PC-9 (cell line): ENCODE measurements around the gene UNC119. TPM values are rescaled to one million over a fixed set of nuclear protein-coding genes. Genes with fewer than 3 reads are reported as not detected.
A peak's percentile ranks its signal among the peaks of the same experiment; 100 is the strongest.

Source experiments
- BruUV-seq: library from RNA; stranded (reverse); fragments of 400-500 nt; replicated peaks from 2 replicates; lab custom pipeline; 2021; lab: Mats Ljungman, UMichigan
- CTCF ChIA-PET: fragments of 300-600 bp; sonication (Branson Sonifier 250); formaldehyde crosslinking; loops from one replicate; lab custom pipeline; 2022; ENCODE audit warnings: antibody characterized with exemption; lab: Charles Lee
- POLR2A ChIA-PET: fragments of 300-600 bp; sonication (Branson Sonifier 250); formaldehyde crosslinking; loops from one replicate; lab custom pipeline; 2022; ENCODE audit warnings: antibody characterized with exemption; ENCODE audit not compliant: unreplicated experiment; lab: Charles Lee
- DNase-seq, 2 experiments: peaks; one replicate each; pipeline versions ENCODE4 v3.0.0 to v3.0.0-alpha.2; 2015 to 2022; ENCODE audit warnings: mixed read lengths in 1 of 2
- H2AFZ ChIP-seq: fragments of 200-600 bp; sonication (generic); 2 replicates; pipeline ENCODE4 v1.8.1; 2017; ENCODE audit warnings: antibody characterized with exemption
- H3F3A ChIP-seq: fragments of 200-600 bp; sonication (generic); 2 replicates; pipeline ENCODE4 v1.8.1; 2017; ENCODE audit warnings: antibody characterized with exemption, mild to moderate bottlenecking, low read depth; ENCODE audit not compliant: insufficient read depth
- H3K27ac ChIP-seq: fragments of 200-600 bp; sonication (generic); 2 replicates; pipeline ENCODE4 v1.6.1; 2016; ENCODE audit warnings: mixed run types
- H3K27me3 ChIP-seq: fragments of 200-600 bp; sonication (generic); 2 replicates; pipeline ENCODE4 v1.6.1; 2016; ENCODE audit warnings: low read depth, mixed run types; ENCODE audit not compliant: insufficient read depth
- H3K36me3 ChIP-seq: fragments of 200-600 bp; sonication (generic); 2 replicates; pipeline ENCODE4 v1.6.1; 2016; ENCODE audit warnings: low read depth, mixed run types
- H3K4me1 ChIP-seq: fragments of 200-600 bp; sonication (generic); replicated peaks from 2 replicates; pipeline ENCODE4 v1.6.1; 2016; ENCODE audit warnings: mixed run types; ENCODE audit not compliant: insufficient read depth
- H3K4me2 ChIP-seq: fragments of 200-600 bp; sonication (generic); 2 replicates; pipeline ENCODE4 v1.6.1; 2017; ENCODE audit warnings: mixed run types
- H3K4me3 ChIP-seq: fragments of 200-600 bp; sonication (generic); 2 replicates; pipeline ENCODE4 v1.6.1; 2016; ENCODE audit warnings: mixed run types
- H3K79me2 ChIP-seq: fragments of 200-600 bp; sonication (generic); 2 replicates; pipeline ENCODE4 v1.6.1; 2017; ENCODE audit warnings: low read depth, mixed run types
- H3K9me2 ChIP-seq: fragments of 200-600 bp; sonication (generic); 2 replicates; pipeline ENCODE4 v1.8.1; 2017; ENCODE audit warnings: mild to moderate bottlenecking; ENCODE audit not compliant: insufficient read depth
- H3K9me3 ChIP-seq: fragments of 200-600 bp; sonication (generic); 2 replicates; pipeline ENCODE4 v1.8.1; 2016; ENCODE audit warnings: low read depth; ENCODE audit not compliant: insufficient read depth
- H4K20me1 ChIP-seq: fragments of 200-600 bp; sonication (generic); 2 replicates; pipeline ENCODE4 v1.8.1; 2017; ENCODE audit not compliant: insufficient read depth
- EZH2 ChIP-seq: fragments of 200-600 bp; sonication (generic); IDR thresholded peaks from 2 replicates; pipeline ENCODE4 v1.8.0; 2017; ENCODE audit warnings: antibody characterized with exemption, low read depth
- intact Hi-C: fragments of 100-400 bp; cut with micrococcal nuclease; formaldehyde crosslinking; loops from one replicate; pipeline ENCODE4 v1.10.0; 2022; ENCODE audit not compliant: unreplicated experiment
- total RNA-seq: library from RNA; stranded (reverse); gene quantifications from 2 replicates; pipeline ENCODE4 v1.2.3, GENCODE V29; 2021
- TF ChIP-seq, protein P1 (sequence below): fragments of 200-600 bp; sonication (generic); conservative IDR thresholded peaks from 2 replicates; pipeline ENCODE4 v1.6.1; 2017; ENCODE audit warnings: mixed run types, antibody characterized with exemption, mild to moderate bottlenecking, moderate library complexity

UNC119 gene
- total RNA-seq, 1 experiment from 2014 or later, result 48.8 TPM

DNA sequence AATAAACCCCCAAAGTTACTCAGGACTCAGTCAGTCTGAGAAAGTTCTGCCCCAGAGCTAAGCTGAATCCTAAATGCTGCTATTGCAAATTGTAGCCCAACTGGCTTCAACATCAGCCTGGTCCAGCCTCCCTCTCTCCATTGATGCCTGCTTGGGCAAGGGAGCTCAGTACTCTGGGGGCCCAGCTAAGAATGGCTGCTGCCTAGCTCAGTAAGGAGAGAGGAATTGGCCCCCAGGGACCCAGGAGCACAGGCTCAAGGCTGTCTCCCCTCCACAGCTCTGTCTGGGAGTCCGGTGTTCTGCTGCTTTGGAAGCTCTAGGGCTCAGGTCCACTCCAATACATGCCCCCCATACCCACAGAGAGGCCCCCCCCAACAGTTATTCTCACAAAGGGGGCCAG, 1.6 kb downstream of the UNC119 start:
- Histone ChIP-seq H2AFZ (no peak overlapping the region), H3K4me2 (peak overlapping the region; percentile 94; the same call in 1 of the 2 replicates), H3K27me3 (no peaks in the 10 kb centered on the region), H3K79me2 (peaks cover 5% of the 10 kb centered on the region; the same call in 1 of the 2 replicates), H3K4me1 (peaks cover 7% of the 10 kb centered on the region; the same call in 1 of the 2 replicates), H4K20me1 (peaks cover 8% of the 10 kb centered on the region), H3K36me3 (no peaks in the 10 kb centered on the region), H3K27ac (no peak overlapping the region), H3F3A (peaks cover 7% of the 10 kb centered on the region; the same call in 1 of the 2 replicates), H3K9me3 (no peaks in the 10 kb centered on the region), H3K4me3 (no peak overlapping the region), H3K9me2 (no peaks in the 10 kb centered on the region)
- BruUV-seq, result TSS peak; percentile 35
- ChIA-PET POLR2A (no interaction called here), CTCF (interaction anchor here (0.6 kb wide), 1 partner anchor 31 kb away, joined by 12 read pairs; no protein-coding TSS in a partner anchor)
- TF ChIP-seq EZH2, result no peak
- TF ChIP-seq, protein P1, sequence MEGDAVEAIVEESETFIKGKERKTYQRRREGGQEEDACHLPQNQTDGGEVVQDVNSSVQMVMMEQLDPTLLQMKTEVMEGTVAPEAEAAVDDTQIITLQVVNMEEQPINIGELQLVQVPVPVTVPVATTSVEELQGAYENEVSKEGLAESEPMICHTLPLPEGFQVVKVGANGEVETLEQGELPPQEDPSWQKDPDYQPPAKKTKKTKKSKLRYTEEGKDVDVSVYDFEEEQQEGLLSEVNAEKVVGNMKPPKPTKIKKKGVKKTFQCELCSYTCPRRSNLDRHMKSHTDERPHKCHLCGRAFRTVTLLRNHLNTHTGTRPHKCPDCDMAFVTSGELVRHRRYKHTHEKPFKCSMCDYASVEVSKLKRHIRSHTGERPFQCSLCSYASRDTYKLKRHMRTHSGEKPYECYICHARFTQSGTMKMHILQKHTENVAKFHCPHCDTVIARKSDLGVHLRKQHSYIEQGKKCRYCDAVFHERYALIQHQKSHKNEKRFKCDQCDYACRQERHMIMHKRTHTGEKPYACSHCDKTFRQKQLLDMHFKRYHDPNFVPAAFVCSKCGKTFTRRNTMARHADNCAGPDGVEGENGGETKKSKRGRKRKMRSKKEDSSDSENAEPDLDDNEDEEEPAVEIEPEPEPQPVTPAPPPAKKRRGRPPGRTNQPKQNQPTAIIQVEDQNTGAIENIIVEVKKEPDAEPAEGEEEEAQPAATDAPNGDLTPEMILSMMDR, result no peak
- intact Hi-C loops, result no loop called here
- DNase-seq, result no peak

DNA sequence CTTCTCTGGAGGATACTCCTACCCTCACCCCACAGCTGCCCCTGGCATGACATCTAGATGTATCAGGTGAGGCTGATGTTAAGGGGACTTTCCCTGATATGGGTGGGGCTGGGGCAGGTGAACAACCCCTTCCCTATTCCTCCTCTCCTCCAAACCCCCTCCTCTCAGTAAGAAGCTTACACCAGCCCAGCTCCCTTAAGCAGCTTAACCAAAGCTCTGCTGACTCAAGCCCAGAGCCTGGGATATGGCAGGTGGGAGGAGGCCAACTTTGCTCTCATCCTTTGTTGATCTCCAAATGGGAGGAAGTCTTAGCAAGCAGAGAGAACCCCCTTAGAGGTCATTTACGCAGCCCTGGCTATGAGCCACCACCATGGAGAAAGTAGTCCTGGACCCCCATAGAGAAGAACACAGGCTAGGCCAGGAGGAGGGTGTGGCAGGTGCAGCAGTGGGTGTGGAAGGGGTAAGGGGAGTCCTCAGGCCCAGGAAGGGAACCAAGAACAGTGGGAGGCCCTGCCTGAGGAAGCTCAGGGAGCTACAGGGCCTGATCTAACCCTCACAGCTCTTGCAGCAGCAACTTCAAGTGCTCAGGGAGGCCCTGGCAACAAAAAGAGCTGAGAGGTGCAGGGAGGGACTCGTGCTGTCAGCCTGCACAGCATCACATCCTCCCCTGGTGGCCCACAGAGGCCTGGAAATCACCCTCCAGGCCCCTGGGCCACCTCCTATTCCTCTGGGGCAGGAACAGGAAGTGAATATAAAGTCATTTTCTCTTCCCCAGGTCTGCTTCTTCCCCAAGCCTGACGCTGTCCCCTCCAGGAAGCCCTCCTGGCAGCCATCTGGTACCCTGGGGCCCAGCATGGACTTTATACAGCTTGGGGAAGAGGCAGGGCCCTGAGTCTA, 2.9 kb downstream of the UNC119 start:
- H3K4me2 ChIP-seq, result no peak overlapping the region
- intact Hi-C loops, result loop anchor here (2.0 kb wide), 1 partner anchor 63 kb away; no protein-coding TSS in a partner anchor
- H3F3A ChIP-seq, result peaks cover 7% of the 10 kb centered on the region; the same call in 1 of the 2 replicates
- H3K36me3 ChIP-seq, result no peaks in the 10 kb centered on the region
- H4K20me1 ChIP-seq, result peaks cover 8% of the 10 kb centered on the region
- CTCF ChIA-PET, result no interaction called here
- no peak overlapping the region for H3K27ac ChIP-seq
- H3K79me2 ChIP-seq, result peaks cover 5% of the 10 kb centered on the region; the same call in 1 of the 2 replicates
- H3K9me3 ChIP-seq, result no peaks in the 10 kb centered on the region
- no peak for DNase-seq
- BruUV-seq, result no TSS peak
- POLR2A ChIA-PET, result interaction anchor here (0.6 kb wide), 1 partner anchor 500 kb away, joined by 3 read pairs; no protein-coding TSS in a partner anchor
- no peaks in the 10 kb centered on the region for H3K27me3 ChIP-seq
- no peaks in the 10 kb centered on the region for H3K9me2 ChIP-seq
- no peak overlapping the region for H3K4me3 ChIP-seq
- TF ChIP-seq EZH2, result no peak
- TF ChIP-seq, protein P1, result no peak
- H3K4me1 ChIP-seq, result peaks cover 7% of the 10 kb centered on the region; the same call in 1 of the 2 replicates
- H2AFZ ChIP-seq, result no peak overlapping the region

DNA sequence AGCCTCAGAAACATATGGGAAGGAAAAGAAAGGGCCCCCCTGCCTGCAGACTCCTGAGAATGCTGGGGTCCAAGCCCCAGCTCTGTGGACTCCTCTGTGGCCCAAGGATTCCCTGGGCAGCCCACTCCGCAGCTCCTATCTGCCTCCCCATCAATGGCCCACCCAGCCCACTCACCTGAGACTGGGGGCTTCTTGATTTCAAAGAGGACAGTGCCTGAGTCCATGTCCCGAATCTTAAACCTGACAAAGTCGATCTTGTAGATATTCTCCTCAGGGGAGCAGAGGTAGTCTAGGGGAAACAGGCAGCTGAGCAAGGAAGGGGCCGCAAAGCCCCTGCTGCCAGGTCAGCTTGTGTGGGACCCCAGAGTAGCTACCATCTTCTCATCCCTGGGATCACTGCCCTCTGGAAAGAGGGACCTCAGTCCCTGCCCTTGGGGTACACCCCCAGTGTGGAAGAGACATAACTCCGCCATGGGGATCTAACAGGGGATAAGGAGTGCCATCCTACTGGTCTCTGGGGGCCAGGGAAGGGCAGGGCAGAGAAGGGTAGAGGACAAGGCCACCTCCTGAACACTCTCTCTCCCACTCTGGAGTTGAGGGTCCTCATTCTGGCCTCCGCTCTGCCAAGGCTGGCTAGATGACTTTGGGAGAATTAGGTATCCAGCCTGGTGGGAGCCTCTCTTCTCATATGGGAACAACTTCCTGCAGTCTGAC, 3.9 kb downstream of the UNC119 start:
- CTCF ChIA-PET, result interaction anchor here (0.5 kb wide), 1 partner anchor 749 kb away, joined by 10 read pairs; no protein-coding TSS in a partner anchor
- TF ChIP-seq, protein P1, result peak; percentile 21; the same call in 1 of the 2 replicates
- TF ChIP-seq EZH2, result no peak
- peaks cover 7% of the 10 kb centered on the region; the same call in 1 of the 2 replicates for H3K4me1 ChIP-seq
- H3K27me3 ChIP-seq, result no peaks in the 10 kb centered on the region
- no peaks in the 10 kb centered on the region for H3K36me3 ChIP-seq
- no TSS peak for BruUV-seq
- intact Hi-C loops, result loop anchor here (2.0 kb wide), 1 partner anchor 64 kb away; no protein-coding TSS in a partner anchor
- no peak overlapping the region for H3K4me2 ChIP-seq
- H3K79me2 ChIP-seq, result peaks cover 5% of the 10 kb centered on the region; the same call in 1 of the 2 replicates
- no peak overlapping the region for H3K27ac ChIP-seq
- H3K9me3 ChIP-seq, result no peaks in the 10 kb centered on the region
- peaks cover 7% of the 10 kb centered on the region; the same call in 1 of the 2 replicates for H3F3A ChIP-seq
- no peak for DNase-seq
- no peak overlapping the region for H3K4me3 ChIP-seq
- peaks cover 8% of the 10 kb centered on the region for H4K20me1 ChIP-seq
- no peaks in the 10 kb centered on the region for H3K9me2 ChIP-seq
- no peak overlapping the region for H2AFZ ChIP-seq
- POLR2A ChIA-PET, result interaction anchor here (0.6 kb wide), 1 partner anchor 501 kb away, joined by 3 read pairs; no protein-coding TSS in a partner anchor
